Measurements from ENCODE around the gene ZNF667.

DNA sequence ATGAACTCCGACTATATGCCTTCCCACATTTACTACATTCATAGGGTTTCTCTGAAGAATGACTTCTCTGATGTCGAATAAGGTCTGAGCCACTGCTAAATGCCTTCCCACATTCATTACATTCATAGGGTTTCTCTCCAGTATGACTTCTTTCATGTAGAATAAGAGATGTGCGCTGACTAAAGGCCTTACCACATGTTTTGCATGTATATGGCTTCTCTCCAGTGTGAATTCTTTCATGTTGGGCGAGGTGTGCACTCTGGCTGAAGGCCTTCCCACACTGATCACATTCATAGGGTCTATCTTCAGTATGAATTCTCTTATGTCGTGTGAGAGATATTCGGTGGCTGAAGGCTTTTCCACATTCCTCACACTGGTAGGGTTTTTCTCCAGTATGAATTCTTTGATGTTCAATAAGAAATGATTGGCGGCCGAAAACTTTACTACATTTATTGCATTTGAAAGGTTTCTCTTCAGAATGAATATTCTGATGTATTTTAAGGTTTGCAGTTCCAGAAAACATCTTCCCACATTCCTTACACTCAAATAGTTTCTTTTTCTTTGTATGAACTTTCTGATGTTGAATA, 35.8 kb downstream of the ZNF667 start:
- TF ChIP-seq, protein P1, sequence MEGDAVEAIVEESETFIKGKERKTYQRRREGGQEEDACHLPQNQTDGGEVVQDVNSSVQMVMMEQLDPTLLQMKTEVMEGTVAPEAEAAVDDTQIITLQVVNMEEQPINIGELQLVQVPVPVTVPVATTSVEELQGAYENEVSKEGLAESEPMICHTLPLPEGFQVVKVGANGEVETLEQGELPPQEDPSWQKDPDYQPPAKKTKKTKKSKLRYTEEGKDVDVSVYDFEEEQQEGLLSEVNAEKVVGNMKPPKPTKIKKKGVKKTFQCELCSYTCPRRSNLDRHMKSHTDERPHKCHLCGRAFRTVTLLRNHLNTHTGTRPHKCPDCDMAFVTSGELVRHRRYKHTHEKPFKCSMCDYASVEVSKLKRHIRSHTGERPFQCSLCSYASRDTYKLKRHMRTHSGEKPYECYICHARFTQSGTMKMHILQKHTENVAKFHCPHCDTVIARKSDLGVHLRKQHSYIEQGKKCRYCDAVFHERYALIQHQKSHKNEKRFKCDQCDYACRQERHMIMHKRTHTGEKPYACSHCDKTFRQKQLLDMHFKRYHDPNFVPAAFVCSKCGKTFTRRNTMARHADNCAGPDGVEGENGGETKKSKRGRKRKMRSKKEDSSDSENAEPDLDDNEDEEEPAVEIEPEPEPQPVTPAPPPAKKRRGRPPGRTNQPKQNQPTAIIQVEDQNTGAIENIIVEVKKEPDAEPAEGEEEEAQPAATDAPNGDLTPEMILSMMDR (IDR thresholded peaks at IDR 0.05), result no peak
- no peak for TF ChIP-seq POLR2AphosphoS5 (IDR thresholded peaks at IDR 0.05)

All from suprapubic skin (tissue), 3 donors.